Measurements from ENCODE around the gene EVA1C.
A peak's percentile ranks its signal among the peaks of the same experiment; 100 is the strongest.
"Not testable (repeated sequence)": the region's sequence is repeated elsewhere in the genome, so short reads cannot be mapped to it uniquely, and the experiment has no call there.

EVA1C gene

GRCh38 chr21:32496568-32496967 lies 84.1 kb downstream of the EVA1C start:
- H3K79me1 ChIP-seq (ENCODE audit: low read depth, low read length), result no peaks in the 10 kb centered on the region
- H3K27ac ChIP-seq (replicated peaks; ENCODE audit: low read length), result no peak overlapping the region
- H3K9me3 ChIP-seq (replicated peaks in 1 of 2; ENCODE audit: control insufficient read depth in 2 of 2, insufficient read depth in 1 of 2, low read depth in 1 of 2, low read length in 2 of 2), result peaks cover 0 to 2% of the 10 kb centered on the region in 2 donors
- no peak overlapping the region for H3K4me2 ChIP-seq (ENCODE audit: insufficient read depth, low read length, poor library complexity, severe bottlenecking)
- H2AFZ ChIP-seq (ENCODE audit: low read length), result no peak overlapping the region
- H3K27me3 ChIP-seq (ENCODE audit: control insufficient read depth in 3 of 3, insufficient read depth in 3 of 3, low read depth in 1 of 3, low read length in 3 of 3), result no peaks in the 10 kb centered on the region
- H3K9ac ChIP-seq (ENCODE audit: low read depth, low read length, poor library complexity), result no peak overlapping the region
- no peak overlapping the region for H2BK5ac ChIP-seq (ENCODE audit: low read length)
- no peak overlapping the region for H3K18ac ChIP-seq (ENCODE audit: low read length)
- H3K36me3 ChIP-seq (replicated peaks in 1 of 2; ENCODE audit: control insufficient read depth in 2 of 2, insufficient read depth in 2 of 2, low read length in 2 of 2), result no peaks in the 10 kb centered on the region
- H3K4ac ChIP-seq (ENCODE audit: low read length), result no peak overlapping the region
- H3K4me1 ChIP-seq (ENCODE audit: control insufficient read depth in 2 of 2, insufficient read depth in 1 of 2, low read depth in 1 of 2, low read length in 2 of 2), result peaks cover 15 to 21% of the 10 kb centered on the region in 2 donors
- H3K4me3 ChIP-seq (ENCODE audit: low read length in 2 of 2), result no peak overlapping the region
- H4K8ac ChIP-seq (ENCODE audit: low read depth, low read length), result no peak overlapping the region
- no peak overlapping the region for H3K14ac ChIP-seq (ENCODE audit: low read length)
- H2AK5ac ChIP-seq (ENCODE audit: low read depth, low read length), result no peak overlapping the region
- no CpG with 5 or more reads among the region's 6 CpGs for WGBS, 2 donors (ENCODE audit: extremely low coverage in 2 of 2, insufficient read length in 2 of 2, insufficient replicate concordance in 1 of 2)
- H2BK15ac ChIP-seq (ENCODE audit: low read length), result no peak overlapping the region
- H2BK12ac ChIP-seq (ENCODE audit: low read length), result no peak overlapping the region
- no peak overlapping the region for H4K91ac ChIP-seq (ENCODE audit: low read depth, low read length, poor library complexity)
- no peak for DNase-seq (ENCODE audit: low spot score)
- no peak overlapping the region for H2BK120ac ChIP-seq (ENCODE audit: low read depth, low read length)
- H3K23ac ChIP-seq (ENCODE audit: low read depth, low read length, poor library complexity), result no peak overlapping the region

- Histone ChIP-seq H4K91ac (ENCODE audit: low read depth, low read length, poor library complexity) (no peak overlapping the region), H4K8ac (ENCODE audit: low read depth, low read length) (no peak overlapping the region), H3K27me3 (ENCODE audit: control insufficient read depth in 3 of 3, insufficient read depth in 3 of 3, low read depth in 1 of 3, low read length in 3 of 3) (no peaks in the 10 kb centered on the region), H3K36me3 (replicated peaks in 1 of 2; ENCODE audit: control insufficient read depth in 2 of 2, insufficient read depth in 2 of 2, low read length in 2 of 2) (no peaks in the 10 kb centered on the region), H3K9ac (ENCODE audit: low read depth, low read length, poor library complexity) (no peak overlapping the region), H3K4me1 (ENCODE audit: control insufficient read depth in 2 of 2, insufficient read depth in 1 of 2, low read depth in 1 of 2, low read length in 2 of 2) (peaks cover 0 to 7% of the 10 kb centered on the region in 2 donors), H3K79me1 (ENCODE audit: low read depth, low read length) (no peaks in the 10 kb centered on the region), H2BK15ac (ENCODE audit: low read length) (no peak overlapping the region), H3K14ac (ENCODE audit: low read length) (no peak overlapping the region), H3K27ac (replicated peaks; ENCODE audit: low read length) (no peak overlapping the region), H2BK5ac (ENCODE audit: low read length) (no peak overlapping the region), H2BK120ac (ENCODE audit: low read depth, low read length) (no peak overlapping the region), H2BK12ac (ENCODE audit: low read length) (no peak overlapping the region), H3K4me2 (ENCODE audit: insufficient read depth, low read length, poor library complexity, severe bottlenecking) (no peak overlapping the region), H3K4ac (ENCODE audit: low read length) (no peak overlapping the region), H3K4me3 (ENCODE audit: low read length in 2 of 2) (no peak overlapping the region), H2AFZ (ENCODE audit: low read length) (peak overlapping the region; percentile 49), H3K9me3 (replicated peaks in 1 of 2; ENCODE audit: control insufficient read depth in 2 of 2, insufficient read depth in 1 of 2, low read depth in 1 of 2, low read length in 2 of 2) (peaks cover 0 to 2% of the 10 kb centered on the region in 2 donors), H3K23ac (ENCODE audit: low read depth, low read length, poor library complexity) (no peak overlapping the region), H3K18ac (ENCODE audit: low read length) (no peak overlapping the region), H2AK5ac (ENCODE audit: low read depth, low read length) (no peak overlapping the region)
- no peak for DNase-seq (ENCODE audit: low spot score)
- WGBS, 2 donors (ENCODE audit: extremely low coverage in 2 of 2, insufficient read length in 2 of 2, insufficient replicate concordance in 1 of 2), result no CpG with 5 or more reads among the region's 14 CpGs
These were observed 86.9 kb downstream of the EVA1C start for GRCh38 chr21:32499249-32500055.

GRCh38 chr21:32503641-32504040 lies 91.1 kb downstream of the EVA1C start:
- not testable (repeated sequence) for H3K9ac ChIP-seq (ENCODE audit: low read depth, low read length, poor library complexity); H2BK12ac ChIP-seq (ENCODE audit: low read length); H3K14ac ChIP-seq (ENCODE audit: low read length); H3K4me3 ChIP-seq (ENCODE audit: low read length in 2 of 2); H3K4me1 ChIP-seq (ENCODE audit: control insufficient read depth in 2 of 2, insufficient read depth in 1 of 2, low read depth in 1 of 2, low read length in 2 of 2); H4K91ac ChIP-seq (ENCODE audit: low read depth, low read length, poor library complexity); H3K18ac ChIP-seq (ENCODE audit: low read length); H4K8ac ChIP-seq (ENCODE audit: low read depth, low read length); H3K4ac ChIP-seq (ENCODE audit: low read length); H2BK120ac ChIP-seq (ENCODE audit: low read depth, low read length); H2BK5ac ChIP-seq (ENCODE audit: low read length); H3K79me1 ChIP-seq (ENCODE audit: low read depth, low read length); H2AFZ ChIP-seq (ENCODE audit: low read length); H3K36me3 ChIP-seq (replicated peaks in 1 of 2; ENCODE audit: control insufficient read depth in 2 of 2, insufficient read depth in 2 of 2, low read length in 2 of 2); H3K9me3 ChIP-seq (replicated peaks in 1 of 2; ENCODE audit: control insufficient read depth in 2 of 2, insufficient read depth in 1 of 2, low read depth in 1 of 2, low read length in 2 of 2); DNase-seq (ENCODE audit: low spot score); H2BK15ac ChIP-seq (ENCODE audit: low read length); H3K23ac ChIP-seq (ENCODE audit: low read depth, low read length, poor library complexity); H3K4me2 ChIP-seq (ENCODE audit: insufficient read depth, low read length, poor library complexity, severe bottlenecking); H3K27ac ChIP-seq (replicated peaks; ENCODE audit: low read length); H3K27me3 ChIP-seq (ENCODE audit: control insufficient read depth in 3 of 3, insufficient read depth in 3 of 3, low read depth in 1 of 3, low read length in 3 of 3); H2AK5ac ChIP-seq (ENCODE audit: low read depth, low read length)
- WGBS, 2 donors (ENCODE audit: extremely low coverage in 2 of 2, insufficient read length in 2 of 2, insufficient replicate concordance in 1 of 2), result no CpG with 5 or more reads among the region's 7 CpGs

- H2BK15ac ChIP-seq (ENCODE audit: low read length); DNase-seq (ENCODE audit: low spot score); H3K27ac ChIP-seq (replicated peaks; ENCODE audit: low read length); H3K9me3 ChIP-seq (replicated peaks in 1 of 2; ENCODE audit: control insufficient read depth in 2 of 2, insufficient read depth in 1 of 2, low read depth in 1 of 2, low read length in 2 of 2); H3K23ac ChIP-seq (ENCODE audit: low read depth, low read length, poor library complexity); H2BK5ac ChIP-seq (ENCODE audit: low read length); H3K79me1 ChIP-seq (ENCODE audit: low read depth, low read length); H3K9ac ChIP-seq (ENCODE audit: low read depth, low read length, poor library complexity); H3K4me1 ChIP-seq (ENCODE audit: control insufficient read depth in 2 of 2, insufficient read depth in 1 of 2, low read depth in 1 of 2, low read length in 2 of 2); H3K18ac ChIP-seq (ENCODE audit: low read length); H3K4me3 ChIP-seq (ENCODE audit: low read length in 2 of 2); H2BK12ac ChIP-seq (ENCODE audit: low read length); H4K8ac ChIP-seq (ENCODE audit: low read depth, low read length); H4K91ac ChIP-seq (ENCODE audit: low read depth, low read length, poor library complexity); H3K4me2 ChIP-seq (ENCODE audit: insufficient read depth, low read length, poor library complexity, severe bottlenecking); H2AFZ ChIP-seq (ENCODE audit: low read length); H3K14ac ChIP-seq (ENCODE audit: low read length); H3K27me3 ChIP-seq (ENCODE audit: control insufficient read depth in 3 of 3, insufficient read depth in 3 of 3, low read depth in 1 of 3, low read length in 3 of 3); H3K36me3 ChIP-seq (replicated peaks in 1 of 2; ENCODE audit: control insufficient read depth in 2 of 2, insufficient read depth in 2 of 2, low read length in 2 of 2); H3K4ac ChIP-seq (ENCODE audit: low read length); H2AK5ac ChIP-seq (ENCODE audit: low read depth, low read length); H2BK120ac ChIP-seq (ENCODE audit: low read depth, low read length): not testable (repeated sequence)
- no CpG with 5 or more reads among the region's 3 CpGs for WGBS, 2 donors (ENCODE audit: extremely low coverage in 2 of 2, insufficient read length in 2 of 2, insufficient replicate concordance in 1 of 2)
These were observed 93.3 kb downstream of the EVA1C start for GRCh38 chr21:32505767-32506166.
